KMS-11 (cell line): Measurements from ENCODE around the gene SRSF4.
"Not testable (repeated sequence)": the region's sequence is repeated elsewhere in the genome, so short reads cannot be mapped to it uniquely, and the experiment has no call there.

ENCODE experiments used
- H2AFZ ChIP-seq: fragments of 200-600 bp; sonication (generic); 2 replicates; pipeline ENCODE4 v1.6.1; 2016; ENCODE audit warnings: antibody characterized with exemption, mixed run types, low read depth
- H3K27ac ChIP-seq: fragments of 200-600 bp; sonication (generic); 2 replicates; pipeline ENCODE4 v1.6.1; 2016; ENCODE audit warnings: mild to moderate bottlenecking, mixed run types
- H3K27me3 ChIP-seq: fragments of 200-600 bp; sonication (generic); 2 replicates; pipeline ENCODE4 v1.6.1; 2017; ENCODE audit warnings: mild to moderate bottlenecking, low read depth, mixed run types, moderate library complexity; ENCODE audit not compliant: insufficient read depth
- H3K36me3 ChIP-seq: fragments of 200-600 bp; sonication (generic); 2 replicates; pipeline ENCODE4 v1.6.1; 2017; ENCODE audit warnings: mild to moderate bottlenecking, mixed run types; ENCODE audit not compliant: insufficient read depth
- H3K4me1 ChIP-seq: fragments of 200-600 bp; sonication (generic); 2 replicates; pipeline ENCODE4 v1.6.1; 2016; ENCODE audit warnings: mild to moderate bottlenecking, low read depth, mixed run types; ENCODE audit not compliant: poor library complexity, severe bottlenecking
- H3K4me2 ChIP-seq: fragments of 200-600 bp; sonication (generic); 2 replicates; pipeline ENCODE4 v1.7.0; 2016; ENCODE audit warnings: mild to moderate bottlenecking, mixed run types
- H3K4me3 ChIP-seq: fragments of 200-600 bp; sonication (generic); IDR thresholded peaks from 2 replicates; pipeline ENCODE4 v1.6.1; 2017; ENCODE audit warnings: low read depth, low read length, mixed read lengths; ENCODE audit not compliant: insufficient read depth
- H3K79me2 ChIP-seq: fragments of 200-600 bp; sonication (generic); 2 replicates; pipeline ENCODE4 v1.6.1; 2016; ENCODE audit warnings: low read depth, mixed run types; ENCODE audit not compliant: insufficient read depth
- H3K9ac ChIP-seq: fragments of 200-600 bp; sonication (generic); 2 replicates; pipeline ENCODE4 v1.6.1; 2016; ENCODE audit warnings: mild to moderate bottlenecking, mixed run types
- H4K20me1 ChIP-seq: fragments of 200-600 bp; sonication (generic); 2 replicates; pipeline ENCODE4 v1.6.1; 2016; ENCODE audit warnings: mild to moderate bottlenecking, mixed run types; ENCODE audit not compliant: insufficient read depth
- CTCF ChIP-seq: fragments of 200-600 bp; sonication (generic); conservative IDR thresholded peaks from 2 replicates; pipeline ENCODE4 v1.6.1; 2017; ENCODE audit warnings: low read depth, mild to moderate bottlenecking, antibody characterized with exemption, low read length, moderate library complexity, mixed read lengths

SRSF4 gene

GRCh38 chr1:29156543-29157268, 25.0 kb downstream of the SRSF4 start:
- Histone ChIP-seq H3K36me3 (peaks cover 9% of the 10 kb centered on the region; the same call in 1 of the 2 replicates), H2AFZ (no peak overlapping the region), H3K9ac (no peak overlapping the region), H3K4me3 (no peak overlapping the region), H3K27me3 (no peaks in the 10 kb centered on the region), H3K79me2 (peaks cover 23% of the 10 kb centered on the region; the same call in 1 of the 2 replicates), H4K20me1 (peaks cover 6% of the 10 kb centered on the region; the same call in 1 of the 2 replicates), H3K27ac (no peak overlapping the region), H3K4me1 (no peaks in the 10 kb centered on the region), H3K4me2 (no peak overlapping the region)
- no peak for TF ChIP-seq CTCF

GRCh38 chr1:29152046-29152805, 29.5 kb downstream of the SRSF4 start:
- Histone ChIP-seq H3K9ac (no peak overlapping the region), H3K79me2 (peaks cover 9% of the 10 kb centered on the region; the same call in 1 of the 2 replicates), H3K36me3 (peaks cover 34% of the 10 kb centered on the region; the same call in 1 of the 2 replicates), H3K4me1 (no peaks in the 10 kb centered on the region), H2AFZ (no peak overlapping the region), H3K4me3 (no peak overlapping the region), H4K20me1 (no peaks in the 10 kb centered on the region), H3K4me2 (no peak overlapping the region), H3K27ac (no peak overlapping the region), H3K27me3 (no peaks in the 10 kb centered on the region)
- no peak for TF ChIP-seq CTCF

- not testable (repeated sequence) for H4K20me1 ChIP-seq, H3K79me2 ChIP-seq, H3K27ac ChIP-seq, H3K4me2 ChIP-seq, H2AFZ ChIP-seq, H3K4me3 ChIP-seq, H3K9ac ChIP-seq, H3K4me1 ChIP-seq, H3K27me3 ChIP-seq
- peaks cover 34% of the 10 kb centered on the region; the same call in 1 of the 2 replicates for H3K36me3 ChIP-seq
Measured at GRCh38 chr1:29150346-29150745, 31.4 kb downstream of the SRSF4 start.

GRCh38 chr1:29148656-29149491, 32.8 kb downstream of the SRSF4 start:
- 0 out of 2 replicates have a peak, but pooled peaks cover 4% of the 10 kb centered on the region for H3K79me2 ChIP-seq
- no peak for TF ChIP-seq CTCF
- H3K4me3 ChIP-seq: no peak overlapping the region
- H3K27me3 ChIP-seq: no peaks in the 10 kb centered on the region
- H3K4me1 ChIP-seq: no peaks in the 10 kb centered on the region
- no peak overlapping the region for H2AFZ ChIP-seq
- no peak overlapping the region for H3K9ac ChIP-seq
- H3K36me3 ChIP-seq: peaks cover 34% of the 10 kb centered on the region; the same call in 1 of the 2 replicates
- no peaks in the 10 kb centered on the region for H4K20me1 ChIP-seq
- H3K4me2 ChIP-seq: no peak overlapping the region
- H3K27ac ChIP-seq: no peak overlapping the region
